HG03460 (cell line): ENCODE measurements around the gene INPP5F.
"Not testable (repeated sequence)": the region's sequence is repeated elsewhere in the genome, so short reads cannot be mapped to it uniquely, and the experiment has no call there.

Experiments
- ATAC-seq: cut with Tn5 transposase; IDR thresholded peaks from one replicate; pipeline ENCODE4 v1.9.1; 2021; ENCODE audit not compliant: unreplicated experiment

The INPP5F gene

GRCh38 chr10:119772334-119772733 is 46.5 kb downstream of the INPP5F start:
- ATAC-seq: no peak

- not testable (repeated sequence) for ATAC-seq
Measured at GRCh38 chr10:119773041-119773440, 47.2 kb downstream of the INPP5F start.

GRCh38 chr10:119775529-119775928 is 49.7 kb downstream of the INPP5F start:
- ATAC-seq: no peak

DNA sequence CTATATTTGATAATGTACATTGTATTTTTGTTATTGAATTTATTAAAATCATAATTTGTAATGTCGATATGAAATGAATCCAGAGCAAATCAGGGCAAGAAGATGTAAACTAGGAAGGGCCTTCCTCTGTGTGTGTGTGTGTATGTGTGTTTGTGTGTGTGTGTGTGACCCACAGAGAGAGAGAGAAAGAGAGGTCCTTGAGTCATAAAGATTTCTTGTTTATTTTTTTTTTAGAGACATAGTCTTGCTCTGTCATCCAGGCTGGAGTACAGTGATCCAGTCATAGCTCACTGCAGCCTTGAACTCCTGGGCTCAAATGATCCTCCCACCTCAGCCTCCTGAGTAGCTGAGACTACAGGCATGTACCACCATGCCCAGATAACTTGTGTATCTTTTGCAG is 50.7 kb downstream of the INPP5F start:
- no peak for ATAC-seq

DNA sequence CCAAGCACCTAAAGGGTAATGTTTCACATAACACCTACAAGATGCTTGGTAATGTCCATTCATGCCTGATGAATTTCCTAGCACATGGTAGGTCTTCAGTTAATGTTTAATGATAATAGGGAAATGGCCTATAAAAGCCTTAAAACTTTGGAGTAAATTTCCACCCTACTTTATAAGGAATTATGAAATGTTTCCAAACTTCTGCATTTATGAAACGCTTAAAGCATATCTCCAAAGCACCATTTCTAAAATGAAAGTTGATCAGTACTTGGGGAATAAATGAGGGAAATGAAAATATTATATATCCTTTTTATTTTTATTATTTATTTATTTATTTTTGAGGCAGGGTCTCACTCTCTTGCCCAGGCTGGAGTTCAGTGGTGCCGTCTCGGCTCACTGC is 51.8 kb downstream of the INPP5F start:
- no peak for ATAC-seq

GRCh38 chr10:119778776-119779445 is 53.1 kb downstream of the INPP5F start:
- ATAC-seq: no peak

- ATAC-seq: no peak
Measured at GRCh38 chr10:119780879-119781480, 55.1 kb downstream of the INPP5F start.

DNA sequence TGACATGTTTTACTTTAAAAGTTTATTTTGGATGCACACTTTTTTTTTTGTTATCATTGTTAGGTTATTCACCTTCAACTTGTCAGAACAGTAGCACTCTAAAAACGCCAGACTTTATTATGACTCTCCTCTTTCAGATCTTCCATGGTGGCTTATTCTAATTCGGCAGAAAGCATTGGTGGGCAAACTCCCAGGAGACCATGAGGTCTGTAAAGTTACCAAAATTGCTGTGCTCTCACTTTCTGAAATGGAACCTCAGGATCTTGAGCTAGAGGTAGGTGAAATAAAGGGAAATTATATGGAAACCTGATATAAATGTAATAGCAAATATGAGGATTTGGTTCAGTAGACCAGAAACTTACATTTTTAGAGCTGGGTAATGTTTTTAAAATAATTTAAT is 55.6 kb downstream of the INPP5F start:
- no peak for ATAC-seq

DNA sequence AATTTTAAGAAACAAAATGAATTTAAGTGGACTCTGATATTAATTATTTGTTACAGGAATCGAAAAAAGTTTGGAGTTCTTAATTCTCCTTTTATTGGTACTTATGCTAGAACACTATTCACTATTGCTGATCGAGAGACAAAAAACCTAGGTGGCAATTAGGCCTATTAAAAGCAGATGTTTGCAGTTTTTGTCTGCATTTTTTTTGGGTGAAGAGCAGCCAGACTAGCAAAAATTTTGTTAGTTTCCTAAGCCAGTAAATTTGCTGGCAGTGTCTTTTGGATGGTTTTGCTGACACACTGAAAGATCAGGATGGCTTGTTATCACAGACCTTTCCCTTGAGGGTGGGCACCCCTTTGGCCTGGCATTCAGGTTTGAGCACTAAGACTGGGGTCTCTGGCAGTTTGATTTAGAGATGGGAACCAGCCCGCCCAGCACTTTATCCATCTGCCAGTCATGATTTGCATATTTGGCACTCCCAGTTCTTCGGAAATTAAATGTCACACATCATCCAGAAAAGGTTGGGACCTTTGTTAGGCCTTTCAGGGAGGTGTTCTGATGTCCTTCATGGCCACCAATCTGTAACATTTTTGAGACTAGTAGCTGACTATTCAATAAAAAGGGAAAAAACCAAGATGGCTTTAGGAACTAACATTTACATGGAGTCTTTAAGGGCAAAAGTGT is 57.3 kb downstream of the INPP5F start:
- ATAC-seq: no peak

GRCh38 chr10:119783665-119784027 is 57.8 kb downstream of the INPP5F start:
- ATAC-seq: no peak

DNA sequence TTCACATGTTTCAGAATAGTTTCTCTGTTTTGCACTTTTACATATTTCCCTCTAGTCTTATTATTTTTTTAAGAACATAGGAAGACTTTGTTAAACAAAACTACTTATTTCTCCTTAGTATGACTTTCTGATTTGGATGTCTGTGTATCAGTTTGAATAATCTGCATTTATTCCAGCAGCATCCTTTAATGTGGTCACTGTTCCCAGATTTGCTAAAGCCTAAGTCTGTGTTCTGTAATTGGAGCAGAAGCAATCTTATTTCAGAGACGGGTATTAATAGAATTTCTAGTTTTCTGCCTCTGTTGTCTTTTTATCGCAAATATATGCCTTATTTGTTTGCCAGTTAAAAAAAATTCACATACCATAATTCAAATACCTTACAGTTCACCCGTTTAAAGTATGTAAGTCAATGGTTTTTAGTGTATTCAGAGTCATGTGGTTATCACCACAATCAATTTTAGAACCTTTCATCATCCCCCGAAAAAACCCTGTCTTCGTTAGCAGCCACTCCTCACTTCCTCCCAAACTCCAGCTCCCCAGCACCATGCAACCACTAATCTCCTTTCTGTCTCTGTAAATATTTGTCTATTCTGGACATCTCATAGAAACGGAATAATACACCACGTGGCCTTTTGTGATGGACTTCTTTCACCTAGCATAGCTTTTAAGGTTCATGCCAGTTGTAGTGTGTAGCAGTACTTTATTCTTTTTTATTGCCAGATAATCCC is 58.7 kb downstream of the INPP5F start:
- ATAC-seq: no peak

- ATAC-seq: no peak
Measured at GRCh38 chr10:119786117-119786769, 60.4 kb downstream of the INPP5F start.

DNA sequence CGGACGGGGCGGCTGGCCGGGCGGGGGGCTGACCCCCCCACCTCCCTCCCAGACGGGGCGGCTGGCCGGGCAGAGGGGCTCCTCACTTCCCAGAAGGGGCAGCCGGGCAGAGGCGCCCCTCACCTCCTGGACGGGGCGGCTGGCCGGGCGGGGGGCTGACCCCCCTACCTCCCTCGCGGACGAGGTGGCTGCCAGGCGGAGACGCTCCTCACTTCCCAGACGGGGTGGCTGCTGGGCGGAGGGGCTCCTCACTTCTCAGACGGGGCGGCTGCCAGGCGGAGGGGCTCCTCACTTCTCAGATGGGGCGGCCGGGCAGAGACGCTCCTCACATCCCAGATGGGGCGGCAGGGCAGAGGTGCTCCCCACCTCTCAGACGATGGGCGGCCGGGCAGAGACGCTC is 69.3 kb downstream of the INPP5F start:
- not testable (repeated sequence) for ATAC-seq

DNA sequence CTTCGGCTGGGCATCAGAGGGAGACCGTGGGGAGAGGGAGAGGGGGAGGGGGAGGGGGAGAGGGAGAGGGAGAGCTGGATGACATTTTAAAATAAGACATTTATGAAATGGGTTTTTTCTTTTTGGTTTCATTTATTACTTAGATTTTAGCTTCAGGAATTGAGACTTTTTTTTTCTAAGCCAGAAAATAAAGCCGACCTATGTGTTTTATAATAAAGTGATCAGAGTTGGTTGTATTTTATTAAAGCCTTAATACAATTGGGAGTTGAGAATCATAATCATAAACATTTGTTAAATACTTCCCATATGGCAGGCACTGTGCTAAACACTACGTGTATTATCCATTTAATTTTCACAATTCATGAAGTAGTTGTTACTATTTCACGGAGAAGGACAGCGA is 70.2 kb downstream of the INPP5F start:
- ATAC-seq: no peak

- no peak for ATAC-seq
Measured at GRCh38 chr10:119801176-119801575, 75.3 kb downstream of the INPP5F start.

DNA sequence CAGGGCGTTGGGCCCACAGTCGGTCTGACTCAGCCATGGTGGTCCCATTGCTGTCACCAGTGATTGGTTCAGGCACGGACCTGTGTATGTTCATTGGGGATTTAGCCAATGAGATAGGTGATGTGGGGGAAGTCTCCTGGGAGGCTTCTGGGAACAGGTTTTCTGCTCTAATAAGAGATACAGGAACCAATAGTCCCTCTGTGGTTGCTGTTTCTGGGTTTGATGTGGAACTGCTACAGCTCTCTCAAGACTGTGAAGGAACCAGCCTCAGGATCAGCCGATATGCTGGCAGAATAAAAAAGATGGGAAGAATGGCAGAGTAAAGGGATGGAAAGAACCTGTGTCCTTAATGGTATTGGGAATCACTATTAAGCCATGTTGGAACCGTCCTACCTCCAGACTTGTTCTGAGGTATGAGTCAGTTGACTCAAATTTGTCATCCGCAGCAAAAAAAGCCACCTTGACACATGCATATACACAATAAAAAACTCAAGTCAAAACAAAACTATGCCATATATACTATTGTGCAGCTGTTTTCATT is 76.2 kb downstream of the INPP5F start:
- ATAC-seq: no peak

GRCh38 chr10:119803264-119803663 is 77.4 kb downstream of the INPP5F start:
- no peak for ATAC-seq

DNA sequence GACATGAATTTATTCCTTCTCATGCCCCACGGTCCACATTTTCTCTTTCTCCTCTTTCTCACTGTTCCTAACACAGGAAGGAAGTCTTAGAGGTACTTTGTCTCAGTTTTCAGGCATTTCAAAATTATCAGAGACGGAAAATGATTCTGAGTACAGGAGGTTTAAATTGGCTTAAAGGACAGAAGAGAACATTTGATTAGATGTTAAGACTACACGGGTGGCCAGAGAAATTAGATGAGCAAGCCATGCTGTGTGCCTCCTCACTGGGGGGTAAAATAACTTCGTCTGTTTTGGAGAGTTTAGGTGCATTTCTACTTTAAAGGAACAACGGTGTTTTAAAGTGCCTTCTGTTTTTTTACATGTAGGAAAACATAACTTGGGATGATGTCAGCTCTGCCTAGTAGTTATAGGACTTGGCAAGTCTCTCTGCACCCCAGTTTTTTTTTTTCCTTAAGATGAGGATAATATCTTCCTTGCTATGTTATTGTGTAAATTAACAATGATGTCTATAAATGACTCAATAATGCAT is 79.9 kb downstream of the INPP5F start:
- no peak for ATAC-seq

- no peak for ATAC-seq
Measured at GRCh38 chr10:119806334-119807130, 80.7 kb downstream of the INPP5F start.
